ENCODE data around the gene AHI1.

- TF ChIP-seq CTCF (conservative IDR thresholded peaks at IDR 0.05 in 1 of 2, IDR thresholded peaks at IDR 0.05 in 1 of 2; ENCODE audit: low read depth in 1 of 2, low read length in 2 of 2) (no peak), EZH2 (IDR thresholded peaks at IDR 0.05; ENCODE audit: low read length, missing control alignments) (no peak)
Measured at GRCh38 chr6:135412761-135413160, 84.8 kb downstream of the AHI1 start.
